ENCODE measurements around the gene SMAD3. TPM values are rescaled to one million over a fixed set of nuclear protein-coding genes. Genes with fewer than 3 reads are reported as not detected.

The SMAD3 gene
- total RNA-seq, 1 donor from 2014 or later = 28.1 TPM

- Mint-ChIP-seq H3K9me3 (no peaks in the 10 kb centered on the region), H3K27ac (no peak overlapping the region), H3K4me3 (ENCODE audit: low read depth) (no peak overlapping the region), H3K27me3 (ENCODE audit: low read depth) (no peaks in the 10 kb centered on the region), H3K4me1 (ENCODE audit: low read depth) (no peaks in the 10 kb centered on the region), H3K36me3 (ENCODE audit: low read depth) (peaks cover 21% of the 10 kb centered on the region)
- intact Hi-C loops (cut with micrococcal nuclease) = no loop called here
- no peak for DNase-seq (ENCODE audit: low spot score)
These were observed 145.3 kb downstream of the SMAD3 start for GRCh38 chr15:67210555-67211168.

- peaks cover 21% of the 10 kb centered on the region for H3K36me3 Mint-ChIP-seq (ENCODE audit: low read depth)
- no peaks in the 10 kb centered on the region for H3K9me3 Mint-ChIP-seq
- H3K4me1 Mint-ChIP-seq (ENCODE audit: low read depth) = peaks cover 2% of the 10 kb centered on the region
- intact Hi-C loops (cut with micrococcal nuclease) = no loop called here
- no peak overlapping the region for H3K27ac Mint-ChIP-seq
- H3K4me3 Mint-ChIP-seq (ENCODE audit: low read depth) = no peak overlapping the region
- no peaks in the 10 kb centered on the region for H3K27me3 Mint-ChIP-seq (ENCODE audit: low read depth)
- no peak for DNase-seq (ENCODE audit: low spot score)
These were observed 147.4 kb downstream of the SMAD3 start for GRCh38 chr15:67212684-67213367.

- Mint-ChIP-seq H3K27me3 (ENCODE audit: low read depth) (no peaks in the 10 kb centered on the region), H3K27ac (no peak overlapping the region), H3K4me1 (ENCODE audit: low read depth) (peaks cover 10% of the 10 kb centered on the region), H3K36me3 (ENCODE audit: low read depth) (peaks cover 29% of the 10 kb centered on the region), H3K4me3 (ENCODE audit: low read depth) (no peak overlapping the region), H3K9me3 (no peaks in the 10 kb centered on the region)
- no peak for DNase-seq (ENCODE audit: low spot score)
- intact Hi-C loops (cut with micrococcal nuclease) = no loop called here
These were observed 149.7 kb downstream of the SMAD3 start for GRCh38 chr15:67215102-67215501.

GRCh38 chr15:67216859-67217258 lies 151.5 kb downstream of the SMAD3 start:
- peaks cover 34% of the 10 kb centered on the region for H3K36me3 Mint-ChIP-seq (ENCODE audit: low read depth)
- H3K4me1 Mint-ChIP-seq (ENCODE audit: low read depth) = peaks cover 10% of the 10 kb centered on the region

GRCh38 chr15:67218428-67218827 lies 153.0 kb downstream of the SMAD3 start:
- Mint-ChIP-seq H3K4me1 (ENCODE audit: low read depth) (peaks cover 10% of the 10 kb centered on the region), H3K27me3 (ENCODE audit: low read depth) (no peaks in the 10 kb centered on the region), H3K4me3 (ENCODE audit: low read depth) (no peak overlapping the region), H3K36me3 (ENCODE audit: low read depth) (peaks cover 34% of the 10 kb centered on the region), H3K9me3 (no peaks in the 10 kb centered on the region), H3K27ac (no peak overlapping the region)
- intact Hi-C loops (cut with micrococcal nuclease) = no loop called here
- no peak for DNase-seq (ENCODE audit: low spot score)

More at GRCh38 chr15:67216859-67217258, 151.5 kb downstream of the SMAD3 start:
- no peaks in the 10 kb centered on the region for H3K27me3 Mint-ChIP-seq (ENCODE audit: low read depth)
- H3K4me3 Mint-ChIP-seq (ENCODE audit: low read depth) = no peak overlapping the region
- DNase-seq (ENCODE audit: low spot score) = no peak
- H3K27ac Mint-ChIP-seq = no peak overlapping the region
- H3K9me3 Mint-ChIP-seq = no peaks in the 10 kb centered on the region
- intact Hi-C loops (cut with micrococcal nuclease) = no loop called here

- DNase-seq (ENCODE audit: low spot score) = no peak
- peaks cover 10% of the 10 kb centered on the region for H3K4me1 Mint-ChIP-seq (ENCODE audit: low read depth)
- H3K36me3 Mint-ChIP-seq (ENCODE audit: low read depth) = peaks cover 34% of the 10 kb centered on the region
- H3K4me3 Mint-ChIP-seq (ENCODE audit: low read depth) = no peak overlapping the region
- no peaks in the 10 kb centered on the region for H3K9me3 Mint-ChIP-seq
- intact Hi-C loops (cut with micrococcal nuclease) = no loop called here
- H3K27ac Mint-ChIP-seq = no peak overlapping the region
- no peaks in the 10 kb centered on the region for H3K27me3 Mint-ChIP-seq (ENCODE audit: low read depth)
These were observed 153.9 kb downstream of the SMAD3 start for GRCh38 chr15:67219288-67219687.

- intact Hi-C loops (cut with micrococcal nuclease) = no loop called here
- DNase-seq (ENCODE audit: low spot score) = no peak
- no peak overlapping the region for H3K4me3 Mint-ChIP-seq (ENCODE audit: low read depth)
- no peak overlapping the region for H3K27ac Mint-ChIP-seq
- H3K27me3 Mint-ChIP-seq (ENCODE audit: low read depth) = no peaks in the 10 kb centered on the region
- peaks cover 43% of the 10 kb centered on the region for H3K36me3 Mint-ChIP-seq (ENCODE audit: low read depth)
- no peaks in the 10 kb centered on the region for H3K9me3 Mint-ChIP-seq
- H3K4me1 Mint-ChIP-seq (ENCODE audit: low read depth) = peaks cover 7% of the 10 kb centered on the region
These were observed 159.5 kb downstream of the SMAD3 start for GRCh38 chr15:67224889-67225288.

- Mint-ChIP-seq H3K4me3 (ENCODE audit: low read depth) (no peak overlapping the region), H3K36me3 (ENCODE audit: low read depth) (peaks cover 44% of the 10 kb centered on the region), H3K27ac (no peak overlapping the region), H3K4me1 (ENCODE audit: low read depth) (peaks cover 7% of the 10 kb centered on the region), H3K9me3 (no peaks in the 10 kb centered on the region), H3K27me3 (ENCODE audit: low read depth) (no peaks in the 10 kb centered on the region)
- no peak for DNase-seq (ENCODE audit: low spot score)
- intact Hi-C loops (cut with micrococcal nuclease) = no loop called here
These were observed 159.9 kb downstream of the SMAD3 start for GRCh38 chr15:67225336-67225735.

- Mint-ChIP-seq H3K9me3 (no peaks in the 10 kb centered on the region), H3K27ac (no peak overlapping the region), H3K27me3 (ENCODE audit: low read depth) (no peaks in the 10 kb centered on the region), H3K4me3 (ENCODE audit: low read depth) (no peak overlapping the region), H3K4me1 (ENCODE audit: low read depth) (peaks cover 7% of the 10 kb centered on the region), H3K36me3 (ENCODE audit: low read depth) (peaks cover 57% of the 10 kb centered on the region)
- intact Hi-C loops (cut with micrococcal nuclease) = no loop called here
- DNase-seq (ENCODE audit: low spot score) = no peak
These were observed 162.0 kb downstream of the SMAD3 start for GRCh38 chr15:67227431-67227830.

- intact Hi-C loops (cut with micrococcal nuclease) = no loop called here
- DNase-seq (ENCODE audit: low spot score) = no peak
- peaks cover 61% of the 10 kb centered on the region for H3K36me3 Mint-ChIP-seq (ENCODE audit: low read depth)
- H3K9me3 Mint-ChIP-seq = no peaks in the 10 kb centered on the region
- H3K4me1 Mint-ChIP-seq (ENCODE audit: low read depth) = peaks cover 7% of the 10 kb centered on the region
- H3K27ac Mint-ChIP-seq = no peak overlapping the region
- H3K27me3 Mint-ChIP-seq (ENCODE audit: low read depth) = no peaks in the 10 kb centered on the region
- no peak overlapping the region for H3K4me3 Mint-ChIP-seq (ENCODE audit: low read depth)
These were observed 162.4 kb downstream of the SMAD3 start for GRCh38 chr15:67227846-67228245.

- DNase-seq (ENCODE audit: low spot score) = no peak
- Mint-ChIP-seq H3K27ac (no peak overlapping the region), H3K4me3 (ENCODE audit: low read depth) (no peak overlapping the region), H3K36me3 (ENCODE audit: low read depth) (peaks cover 66% of the 10 kb centered on the region), H3K27me3 (ENCODE audit: low read depth) (no peaks in the 10 kb centered on the region), H3K4me1 (ENCODE audit: low read depth) (peaks cover 7% of the 10 kb centered on the region), H3K9me3 (no peaks in the 10 kb centered on the region)
- intact Hi-C loops (cut with micrococcal nuclease) = no loop called here
These were observed 162.9 kb downstream of the SMAD3 start for GRCh38 chr15:67228286-67228685.

GRCh38 chr15:67230504-67230903 lies 165.1 kb downstream of the SMAD3 start:
- H3K36me3 Mint-ChIP-seq (ENCODE audit: low read depth) = peaks cover 80% of the 10 kb centered on the region
- no peaks in the 10 kb centered on the region for H3K9me3 Mint-ChIP-seq
- H3K4me1 Mint-ChIP-seq (ENCODE audit: low read depth) = peaks cover 9% of the 10 kb centered on the region
- H3K4me3 Mint-ChIP-seq (ENCODE audit: low read depth) = no peak overlapping the region
- intact Hi-C loops (cut with micrococcal nuclease) = no loop called here
- no peaks in the 10 kb centered on the region for H3K27me3 Mint-ChIP-seq (ENCODE audit: low read depth)
- no peak for DNase-seq (ENCODE audit: low spot score)
- no peak overlapping the region for H3K27ac Mint-ChIP-seq

GRCh38 chr15:67232591-67232990 lies 167.2 kb downstream of the SMAD3 start:
- DNase-seq (ENCODE audit: low spot score) = no peak
- Mint-ChIP-seq H3K9me3 (no peaks in the 10 kb centered on the region), H3K4me1 (ENCODE audit: low read depth) (peaks cover 12% of the 10 kb centered on the region), H3K27me3 (ENCODE audit: low read depth) (no peaks in the 10 kb centered on the region), H3K4me3 (ENCODE audit: low read depth) (no peak overlapping the region), H3K27ac (no peak overlapping the region), H3K36me3 (ENCODE audit: low read depth) (peaks cover 73% of the 10 kb centered on the region)
- intact Hi-C loops (cut with micrococcal nuclease) = no loop called here

All from activated T-helper 2 cell treated with anti-CD3 and anti-CD28 coated beads, Interferon-gamma antibody, Interleukin-2, Interleukin-4, amounts not matched to agents 10 μg/mL and 5 μg/mL and 100 μg/mL, durations not matched to agents 14 hours and 24 hours and 36 hours (primary cell).